GM12878 (cell line): ENCODE data around the gene PLG.

Experiments used
- ATF7 ChIP-seq: fragments of 450-650 bp; IDR thresholded peaks from 2 replicates; pipeline ENCODE4 v1.6.1; 2016; ENCODE audit warnings: low read depth, mild to moderate bottlenecking
- BCL11A ChIP-seq: IDR thresholded peaks from 2 replicates; pipeline ENCODE4 v1.6.1; 2011; ENCODE audit warnings: low read depth, low read length
- EGR1 ChIP-seq, 2 experiments: IDR thresholded peaks; 1 replicate in 1 of 2; 2 replicates in 1 of 2; pipeline ENCODE4 v1.6.1; 2011 to 2012; ENCODE audit warnings: low read depth in 2 of 2, low read length in 2 of 2, borderline replicate concordance in 1 of 2, mild to moderate bottlenecking in 1 of 2, moderate library complexity in 1 of 2
- EZH2 ChIP-seq: IDR thresholded peaks from 2 replicates; pipeline ENCODE4 v1.6.1; 2012; ENCODE audit warnings: low read depth, mild to moderate bottlenecking, control low read depth, inconsistent platforms, low read length, borderline replicate concordance; ENCODE audit not compliant: control insufficient read depth
- KAT2A ChIP-seq: conservative IDR thresholded peaks from 2 replicates; pipeline ENCODE4 v1.6.1; 2011; ENCODE audit warnings: low read depth, low read length; ENCODE audit not compliant: control insufficient read depth
- NR2C1 ChIP-seq: fragments of 450-650 bp; IDR thresholded peaks from 2 replicates; pipeline ENCODE4 v1.6.1; 2017; ENCODE audit warnings: antibody characterized with exemption, mild to moderate bottlenecking, moderate library complexity
- POLR2A ChIP-seq: IDR thresholded peaks from 2 replicates; pipeline ENCODE4 v1.6.1; 2011; ENCODE audit warnings: low read depth, mild to moderate bottlenecking, low read length
- POLR2AphosphoS2 ChIP-seq: IDR thresholded peaks from 2 replicates; pipeline ENCODE4 v1.6.1; 2011; ENCODE audit warnings: low read depth, mild to moderate bottlenecking, low read length, improper control_type of control experiment, moderate library complexity
- STAT1 ChIP-seq: fragments of 450-650 bp; conservative IDR thresholded peaks from 2 replicates; pipeline ENCODE4 v1.6.1; 2014; ENCODE audit warnings: antibody characterized with exemption, mild to moderate bottlenecking
- TCF12 ChIP-seq: IDR thresholded peaks from 2 replicates; pipeline ENCODE4 v1.6.1; 2011; ENCODE audit warnings: low read depth, mild to moderate bottlenecking, low read length
- ZNF24 ChIP-seq: fragments of 450-650 bp; IDR thresholded peaks from 2 replicates; pipeline ENCODE4 v1.6.1; 2017; ENCODE audit warnings: antibody characterized with exemption, mild to moderate bottlenecking
- ZNF274 ChIP-seq: IDR thresholded peaks from one replicate; pipeline ENCODE4 v1.8.0; 2011; ENCODE audit not compliant: insufficient read length, insufficient read depth
- TF ChIP-seq, protein P1 (sequence below), 3 experiments: IDR thresholded peaks in 2 of 3; conservative IDR thresholded peaks in 1 of 3; 2 replicates each; pipeline ENCODE4 v1.5.1; 2011; ENCODE audit warnings: low read depth in 3 of 3, low read length in 3 of 3, mild to moderate bottlenecking in 3 of 3, control low read depth in 2 of 3, moderate library complexity in 2 of 3, inconsistent platforms in 1 of 3, mixed read lengths in 1 of 3; ENCODE audit not compliant: control insufficient read depth in 2 of 3, insufficient read depth in 1 of 3; ENCODE audit errors: extremely low read depth in 1 of 3
- TF ChIP-seq, protein P2 (sequence below): IDR thresholded peaks from 2 replicates; pipeline ENCODE4 v1.6.1; 2012; ENCODE audit warnings: mild to moderate bottlenecking, low read depth, low read length

DNA sequence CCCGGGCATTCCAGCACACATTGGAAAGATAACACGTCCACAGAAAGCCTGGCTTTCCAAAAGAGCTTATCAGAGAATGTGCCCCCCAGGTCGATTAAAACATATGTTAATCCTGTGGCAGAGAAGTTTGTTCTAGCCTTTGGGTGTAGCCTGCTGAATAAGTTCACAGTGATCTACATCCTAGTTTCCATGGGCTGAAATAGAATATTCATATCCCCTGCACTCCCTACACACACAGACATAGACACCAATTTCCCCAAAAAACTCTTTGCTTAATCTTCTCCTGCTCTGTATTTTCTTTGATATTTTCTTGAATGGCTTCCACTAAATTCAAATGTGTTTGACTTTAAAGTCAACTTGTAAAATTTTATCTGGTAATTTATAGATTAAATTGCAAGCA, 39.6 kb upstream of the PLG start:
- no peak for TF ChIP-seq TCF12
- no peak for TF ChIP-seq EGR1 (IDR thresholded peaks at IDR 0.05; ENCODE audit: borderline replicate concordance in 1 of 2, low read depth in 2 of 2, low read length in 2 of 2)
- TF ChIP-seq, protein P1, sequence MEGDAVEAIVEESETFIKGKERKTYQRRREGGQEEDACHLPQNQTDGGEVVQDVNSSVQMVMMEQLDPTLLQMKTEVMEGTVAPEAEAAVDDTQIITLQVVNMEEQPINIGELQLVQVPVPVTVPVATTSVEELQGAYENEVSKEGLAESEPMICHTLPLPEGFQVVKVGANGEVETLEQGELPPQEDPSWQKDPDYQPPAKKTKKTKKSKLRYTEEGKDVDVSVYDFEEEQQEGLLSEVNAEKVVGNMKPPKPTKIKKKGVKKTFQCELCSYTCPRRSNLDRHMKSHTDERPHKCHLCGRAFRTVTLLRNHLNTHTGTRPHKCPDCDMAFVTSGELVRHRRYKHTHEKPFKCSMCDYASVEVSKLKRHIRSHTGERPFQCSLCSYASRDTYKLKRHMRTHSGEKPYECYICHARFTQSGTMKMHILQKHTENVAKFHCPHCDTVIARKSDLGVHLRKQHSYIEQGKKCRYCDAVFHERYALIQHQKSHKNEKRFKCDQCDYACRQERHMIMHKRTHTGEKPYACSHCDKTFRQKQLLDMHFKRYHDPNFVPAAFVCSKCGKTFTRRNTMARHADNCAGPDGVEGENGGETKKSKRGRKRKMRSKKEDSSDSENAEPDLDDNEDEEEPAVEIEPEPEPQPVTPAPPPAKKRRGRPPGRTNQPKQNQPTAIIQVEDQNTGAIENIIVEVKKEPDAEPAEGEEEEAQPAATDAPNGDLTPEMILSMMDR (IDR thresholded peaks at IDR 0.05 in 2 of 3, conservative IDR thresholded peaks at IDR 0.05 in 1 of 3; ENCODE audit: control insufficient read depth in 2 of 3, extremely low read depth in 1 of 3, insufficient read depth in 1 of 3, low read depth in 3 of 3, low read length in 3 of 3), result no peak
- TF ChIP-seq POLR2AphosphoS2, result no peak
- TF ChIP-seq POLR2A, result no peak
- no peak for TF ChIP-seq ZNF274
- no peak for TF ChIP-seq ATF7
- TF ChIP-seq KAT2A, result no peak
- no peak for TF ChIP-seq EZH2
- TF ChIP-seq, protein P2, sequence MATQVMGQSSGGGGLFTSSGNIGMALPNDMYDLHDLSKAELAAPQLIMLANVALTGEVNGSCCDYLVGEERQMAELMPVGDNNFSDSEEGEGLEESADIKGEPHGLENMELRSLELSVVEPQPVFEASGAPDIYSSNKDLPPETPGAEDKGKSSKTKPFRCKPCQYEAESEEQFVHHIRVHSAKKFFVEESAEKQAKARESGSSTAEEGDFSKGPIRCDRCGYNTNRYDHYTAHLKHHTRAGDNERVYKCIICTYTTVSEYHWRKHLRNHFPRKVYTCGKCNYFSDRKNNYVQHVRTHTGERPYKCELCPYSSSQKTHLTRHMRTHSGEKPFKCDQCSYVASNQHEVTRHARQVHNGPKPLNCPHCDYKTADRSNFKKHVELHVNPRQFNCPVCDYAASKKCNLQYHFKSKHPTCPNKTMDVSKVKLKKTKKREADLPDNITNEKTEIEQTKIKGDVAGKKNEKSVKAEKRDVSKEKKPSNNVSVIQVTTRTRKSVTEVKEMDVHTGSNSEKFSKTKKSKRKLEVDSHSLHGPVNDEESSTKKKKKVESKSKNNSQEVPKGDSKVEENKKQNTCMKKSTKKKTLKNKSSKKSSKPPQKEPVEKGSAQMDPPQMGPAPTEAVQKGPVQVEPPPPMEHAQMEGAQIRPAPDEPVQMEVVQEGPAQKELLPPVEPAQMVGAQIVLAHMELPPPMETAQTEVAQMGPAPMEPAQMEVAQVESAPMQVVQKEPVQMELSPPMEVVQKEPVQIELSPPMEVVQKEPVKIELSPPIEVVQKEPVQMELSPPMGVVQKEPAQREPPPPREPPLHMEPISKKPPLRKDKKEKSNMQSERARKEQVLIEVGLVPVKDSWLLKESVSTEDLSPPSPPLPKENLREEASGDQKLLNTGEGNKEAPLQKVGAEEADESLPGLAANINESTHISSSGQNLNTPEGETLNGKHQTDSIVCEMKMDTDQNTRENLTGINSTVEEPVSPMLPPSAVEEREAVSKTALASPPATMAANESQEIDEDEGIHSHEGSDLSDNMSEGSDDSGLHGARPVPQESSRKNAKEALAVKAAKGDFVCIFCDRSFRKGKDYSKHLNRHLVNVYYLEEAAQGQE, result no peak
- TF ChIP-seq NR2C1, result no peak
- TF ChIP-seq ZNF24, result no peak
- TF ChIP-seq STAT1, result no peak
- TF ChIP-seq BCL11A, result no peak
